Osteoblast (primary cell): ENCODE measurements around the gene ANAPC16. TPM values are rescaled to one million over a fixed set of nuclear protein-coding genes. Genes with fewer than 3 reads are reported as not detected.
"Not testable (repeated sequence)": the region's sequence is repeated elsewhere in the genome, so short reads cannot be mapped to it uniquely, and the experiment has no call there.

Experiments
- DNase-seq: peaks from one replicate; pipeline ENCODE4 v3.0.0; 2011; ENCODE audit warnings: low spot score, mixed read lengths; ENCODE audit not compliant: insufficient read length; ENCODE audit errors: missing footprints
- H2AFZ ChIP-seq: 2 replicates; pipeline ENCODE4 v1.6.0; 2011; ENCODE audit warnings: mild to moderate bottlenecking, low read length
- H3K27ac ChIP-seq: 2 replicates; pipeline ENCODE4 v1.5.1; 2011; ENCODE audit warnings: mild to moderate bottlenecking, low read depth, low read length, moderate library complexity
- H3K27me3 ChIP-seq: 2 replicates; pipeline ENCODE4 v1.6.0; 2012; ENCODE audit warnings: mild to moderate bottlenecking, control low read depth, inconsistent platforms, low read length, moderate library complexity; ENCODE audit not compliant: insufficient read depth
- H3K36me3 ChIP-seq: 2 replicates; pipeline ENCODE4 v1.5.1; 2011; ENCODE audit warnings: mild to moderate bottlenecking, low read length, control low read depth, moderate library complexity; ENCODE audit not compliant: insufficient read depth
- H3K4me1 ChIP-seq: 2 replicates; pipeline ENCODE4 v1.5.1; 2011; ENCODE audit warnings: mild to moderate bottlenecking, low read length, control low read depth, moderate library complexity; ENCODE audit not compliant: insufficient read depth
- H3K4me2 ChIP-seq: 2 replicates; pipeline ENCODE4 v1.6.0; 2011; ENCODE audit warnings: mild to moderate bottlenecking, low read length; ENCODE audit not compliant: insufficient read depth
- H3K4me3 ChIP-seq: fragments of 200-600 bp; sonication (generic); 3 replicates; pipeline ENCODE4 v1.5.1; 2012; ENCODE audit warnings: mild to moderate bottlenecking, low read length, inconsistent platforms; ENCODE audit not compliant: insufficient read depth
- H3K79me2 ChIP-seq: 2 replicates; pipeline ENCODE4 v1.6.0; 2012; ENCODE audit warnings: mild to moderate bottlenecking, low read length, control low read depth, inconsistent platforms; ENCODE audit not compliant: insufficient read depth
- H3K9me3 ChIP-seq: 2 replicates; pipeline ENCODE4 v1.5.1; 2011; ENCODE audit warnings: low read depth, low read length, control low read depth
- H4K20me1 ChIP-seq: 2 replicates; pipeline ENCODE4 v1.6.0; 2012; ENCODE audit warnings: mild to moderate bottlenecking, low read length, control low read depth; ENCODE audit not compliant: insufficient read depth
- CTCF ChIP-seq: IDR thresholded peaks from 2 replicates; pipeline ENCODE4 v1.5.1; 2011; ENCODE audit warnings: mild to moderate bottlenecking, low read depth, low read length, moderate library complexity; ENCODE audit errors: extremely low read depth
- small RNA-seq: library from RNA; depleted of rRNA; stranded (forward); fragments of <200 nt; gene quantifications from one replicate; pipeline ENCODE3, GENCODE V24; 2012
- total RNA-seq: library from RNA; depleted of rRNA; stranded (reverse); fragments of >200 nt; gene quantifications from 2 replicates; pipeline ENCODE4 v1.2.3, GENCODE V29; 2012

ANAPC16 gene
- total RNA-seq, 1 donor = 50.7 TPM

- no peaks in the 10 kb centered on the region for H3K9me3 ChIP-seq
- no peaks in the 10 kb centered on the region for H3K27me3 ChIP-seq
- TF ChIP-seq CTCF = no peak
- peaks cover 17% of the 10 kb centered on the region for H4K20me1 ChIP-seq
- no peak overlapping the region for H2AFZ ChIP-seq
- H3K79me2 ChIP-seq = peaks cover 22% of the 10 kb centered on the region
- H3K4me1 ChIP-seq = peaks cover 27% of the 10 kb centered on the region
- H3K27ac ChIP-seq = no peak overlapping the region
- peak; percentile 36 for DNase-seq
- no peak overlapping the region for H3K4me2 ChIP-seq
- H3K4me3 ChIP-seq = no peak overlapping the region
- peaks cover 8% of the 10 kb centered on the region for H3K36me3 ChIP-seq
Observed at GRCh38 chr10:72278668-72279393, 63.0 kb downstream of the ANAPC16 start.

GRCh38 chr10:72279587-72279986, 63.8 kb downstream of the ANAPC16 start:
- Histone ChIP-seq H3K79me2 (peaks cover 15% of the 10 kb centered on the region), H4K20me1 (peaks cover 12% of the 10 kb centered on the region), H3K4me1 (peaks cover 25% of the 10 kb centered on the region)
- H3K4me2 ChIP-seq, H3K27me3 ChIP-seq, H3K27ac ChIP-seq, H2AFZ ChIP-seq, H3K36me3 ChIP-seq, DNase-seq, H3K4me3 ChIP-seq, H3K9me3 ChIP-seq: not testable (repeated sequence)

- H3K79me2 ChIP-seq = no peaks in the 10 kb centered on the region
Observed at GRCh38 chr10:72283131-72283530, 67.3 kb downstream of the ANAPC16 start.

More at GRCh38 chr10:72283131-72283530, 67.3 kb downstream of the ANAPC16 start:
- Histone ChIP-seq H3K27me3 (no peaks in the 10 kb centered on the region), H2AFZ (no peak overlapping the region), H3K4me1 (no peaks in the 10 kb centered on the region), H3K4me2 (no peak overlapping the region), H3K36me3 (no peaks in the 10 kb centered on the region), H3K9me3 (no peaks in the 10 kb centered on the region), H3K27ac (no peak overlapping the region), H4K20me1 (no peaks in the 10 kb centered on the region), H3K4me3 (no peak overlapping the region)
- no peak for TF ChIP-seq CTCF
- DNase-seq = no peak

Small RNA genes within 50 kb of the gene (small RNA-seq; reads per million reads assigned to genes)
- gene RF00019 (not detected), gene RF00340 (not detected)

Other genes starting within 250 kb of the ANAPC16 start
- gene SPOCK2, start 127.5 kb upstream of the ANAPC16 start, total RNA-seq = 0.36 and 0.59 TPM in 2 replicates
- gene ASCC1, start 264 bp downstream of the ANAPC16 start, total RNA-seq = 40.2 and 50.1 TPM in 2 replicates
- gene DDIT4, start 57.9 kb downstream of the ANAPC16 start, total RNA-seq = 366 and 522 TPM in 2 replicates
- 48.0 and 52.5 TPM in 2 replicates for gene DNAJB12, start 138.9 kb downstream of the ANAPC16 start, total RNA-seq